Measurements from ENCODE around the gene TSPAN4. TPM values are rescaled to one million over a fixed set of nuclear protein-coding genes. Genes with fewer than 3 reads are reported as not detected.

Gene TSPAN4
- total RNA-seq, 1 donor from 2014 or later = 16.9 TPM

- Mint-ChIP-seq H3K36me3 (ENCODE audit: low read depth) (peaks cover 13% of the 10 kb centered on the region), H3K4me3 (ENCODE audit: low read depth) (no peak overlapping the region), H3K4me1 (ENCODE audit: low read depth) (no peaks in the 10 kb centered on the region), H3K27ac (no peak overlapping the region), H3K9me3 (no peaks in the 10 kb centered on the region), H3K27me3 (ENCODE audit: low read depth) (no peaks in the 10 kb centered on the region)
- intact Hi-C loops (cut with micrococcal nuclease) = no loop called here
- no peak for DNase-seq (ENCODE audit: low spot score)
These were observed 37.8 kb downstream of the TSPAN4 start for GRCh38 chr11:880447-880846.

DNA sequence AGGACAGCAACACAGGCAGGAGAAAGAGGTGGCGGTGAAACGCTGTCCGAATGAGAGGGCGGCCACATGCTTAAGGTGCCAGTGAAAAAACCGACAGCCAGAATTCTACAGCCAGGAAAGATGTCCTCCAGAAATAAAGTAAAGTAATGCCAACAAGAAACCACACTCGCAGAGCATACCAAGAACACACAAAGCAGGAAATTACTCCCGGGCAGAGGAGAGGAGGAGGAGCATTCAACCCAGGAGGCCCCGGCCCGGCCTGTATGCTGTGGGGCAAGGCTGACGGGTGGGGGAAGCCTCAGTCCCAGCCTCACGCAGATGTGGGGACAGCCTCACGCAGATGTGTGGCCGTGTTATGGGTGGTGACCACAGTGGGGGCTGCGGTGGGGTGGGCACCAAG lies 39.9 kb downstream of the TSPAN4 start:
- DNase-seq (ENCODE audit: low spot score) = no peak
- H3K36me3 Mint-ChIP-seq (ENCODE audit: low read depth) = peaks cover 23% of the 10 kb centered on the region
- intact Hi-C loops (cut with micrococcal nuclease) = no loop called here
- no peaks in the 10 kb centered on the region for H3K4me1 Mint-ChIP-seq (ENCODE audit: low read depth)
- no peak overlapping the region for H3K27ac Mint-ChIP-seq
- no peaks in the 10 kb centered on the region for H3K9me3 Mint-ChIP-seq
- H3K4me3 Mint-ChIP-seq (ENCODE audit: low read depth) = no peak overlapping the region
- H3K27me3 Mint-ChIP-seq (ENCODE audit: low read depth) = no peaks in the 10 kb centered on the region

- intact Hi-C loops (cut with micrococcal nuclease) = no loop called here
- no peaks in the 10 kb centered on the region for H3K9me3 Mint-ChIP-seq
- no peaks in the 10 kb centered on the region for H3K27me3 Mint-ChIP-seq (ENCODE audit: low read depth)
- no peaks in the 10 kb centered on the region for H3K4me1 Mint-ChIP-seq (ENCODE audit: low read depth)
- DNase-seq (ENCODE audit: low spot score) = no peak
- no peak overlapping the region for H3K4me3 Mint-ChIP-seq (ENCODE audit: low read depth)
- H3K36me3 Mint-ChIP-seq (ENCODE audit: low read depth) = peaks cover 23% of the 10 kb centered on the region
- H3K27ac Mint-ChIP-seq = no peak overlapping the region
These were observed 40.9 kb downstream of the TSPAN4 start for GRCh38 chr11:883527-883926.

DNA sequence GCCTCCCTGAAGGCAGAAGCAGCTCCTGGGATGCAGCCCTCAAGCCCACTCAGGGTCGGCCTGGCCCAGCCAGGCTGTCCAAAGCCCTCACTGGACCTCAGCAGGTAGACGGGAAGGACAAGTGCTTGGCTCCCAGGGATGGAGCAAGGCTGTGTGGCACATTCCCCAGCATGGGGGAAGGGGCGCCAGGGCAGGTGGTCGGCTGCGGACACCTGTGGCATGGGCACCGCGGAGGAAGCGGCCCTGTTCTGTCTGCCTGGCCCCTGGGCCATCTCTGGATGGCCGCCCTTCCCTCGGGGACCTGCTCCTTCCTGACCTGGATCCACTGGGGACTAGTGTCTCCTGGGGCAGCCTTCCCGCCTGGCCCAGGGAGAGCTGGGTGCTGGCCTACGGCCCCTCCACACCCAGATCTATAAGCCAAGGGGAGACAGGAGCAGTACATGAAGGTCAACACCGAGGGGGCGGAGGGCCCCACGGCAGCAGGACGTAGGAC lies 42.0 kb downstream of the TSPAN4 start:
- no peaks in the 10 kb centered on the region for H3K9me3 Mint-ChIP-seq
- H3K4me1 Mint-ChIP-seq (ENCODE audit: low read depth) = no peaks in the 10 kb centered on the region
- H3K27me3 Mint-ChIP-seq (ENCODE audit: low read depth) = no peaks in the 10 kb centered on the region
- H3K27ac Mint-ChIP-seq = no peak overlapping the region
- intact Hi-C loops (cut with micrococcal nuclease) = no loop called here
- no peak for DNase-seq (ENCODE audit: low spot score)
- no peak overlapping the region for H3K4me3 Mint-ChIP-seq (ENCODE audit: low read depth)
- peaks cover 23% of the 10 kb centered on the region for H3K36me3 Mint-ChIP-seq (ENCODE audit: low read depth)

- Mint-ChIP-seq H3K4me1 (ENCODE audit: low read depth) (no peaks in the 10 kb centered on the region), H3K9me3 (no peaks in the 10 kb centered on the region), H3K36me3 (ENCODE audit: low read depth) (peaks cover 17% of the 10 kb centered on the region), H3K27ac (no peak overlapping the region), H3K4me3 (ENCODE audit: low read depth) (no peak overlapping the region), H3K27me3 (ENCODE audit: low read depth) (no peaks in the 10 kb centered on the region)
- intact Hi-C loops (cut with micrococcal nuclease) = no loop called here
- DNase-seq (ENCODE audit: low spot score) = no peak
These were observed 43.9 kb downstream of the TSPAN4 start for GRCh38 chr11:886568-886967.

- Mint-ChIP-seq H3K9me3 (no peaks in the 10 kb centered on the region), H3K4me3 (ENCODE audit: low read depth) (no peak overlapping the region), H3K36me3 (ENCODE audit: low read depth) (peaks cover 11% of the 10 kb centered on the region), H3K4me1 (ENCODE audit: low read depth) (no peaks in the 10 kb centered on the region), H3K27ac (no peak overlapping the region), H3K27me3 (ENCODE audit: low read depth) (no peaks in the 10 kb centered on the region)
- no peak for DNase-seq (ENCODE audit: low spot score)
- intact Hi-C loops (cut with micrococcal nuclease) = no loop called here
These were observed 44.9 kb downstream of the TSPAN4 start for GRCh38 chr11:887589-887988.

- DNase-seq (ENCODE audit: low spot score) = no peak
- no peaks in the 10 kb centered on the region for H3K4me1 Mint-ChIP-seq (ENCODE audit: low read depth)
- no peak overlapping the region for H3K4me3 Mint-ChIP-seq (ENCODE audit: low read depth)
- no peak overlapping the region for H3K27ac Mint-ChIP-seq
- H3K36me3 Mint-ChIP-seq (ENCODE audit: low read depth) = peaks cover 10% of the 10 kb centered on the region
- H3K27me3 Mint-ChIP-seq (ENCODE audit: low read depth) = no peaks in the 10 kb centered on the region
- intact Hi-C loops (cut with micrococcal nuclease) = no loop called here
- H3K9me3 Mint-ChIP-seq = no peaks in the 10 kb centered on the region
These were observed 45.9 kb downstream of the TSPAN4 start for GRCh38 chr11:888310-889212.

- intact Hi-C loops (cut with micrococcal nuclease) = no loop called here
- no peaks in the 10 kb centered on the region for H3K27me3 Mint-ChIP-seq (ENCODE audit: low read depth)
- no peak for DNase-seq (ENCODE audit: low spot score)
- H3K36me3 Mint-ChIP-seq (ENCODE audit: low read depth) = peaks cover 10% of the 10 kb centered on the region
- no peaks in the 10 kb centered on the region for H3K9me3 Mint-ChIP-seq
- H3K27ac Mint-ChIP-seq = no peak overlapping the region
- no peaks in the 10 kb centered on the region for H3K4me1 Mint-ChIP-seq (ENCODE audit: low read depth)
- no peak overlapping the region for H3K4me3 Mint-ChIP-seq (ENCODE audit: low read depth)
These were observed 46.6 kb downstream of the TSPAN4 start for GRCh38 chr11:889257-889656.

DNA sequence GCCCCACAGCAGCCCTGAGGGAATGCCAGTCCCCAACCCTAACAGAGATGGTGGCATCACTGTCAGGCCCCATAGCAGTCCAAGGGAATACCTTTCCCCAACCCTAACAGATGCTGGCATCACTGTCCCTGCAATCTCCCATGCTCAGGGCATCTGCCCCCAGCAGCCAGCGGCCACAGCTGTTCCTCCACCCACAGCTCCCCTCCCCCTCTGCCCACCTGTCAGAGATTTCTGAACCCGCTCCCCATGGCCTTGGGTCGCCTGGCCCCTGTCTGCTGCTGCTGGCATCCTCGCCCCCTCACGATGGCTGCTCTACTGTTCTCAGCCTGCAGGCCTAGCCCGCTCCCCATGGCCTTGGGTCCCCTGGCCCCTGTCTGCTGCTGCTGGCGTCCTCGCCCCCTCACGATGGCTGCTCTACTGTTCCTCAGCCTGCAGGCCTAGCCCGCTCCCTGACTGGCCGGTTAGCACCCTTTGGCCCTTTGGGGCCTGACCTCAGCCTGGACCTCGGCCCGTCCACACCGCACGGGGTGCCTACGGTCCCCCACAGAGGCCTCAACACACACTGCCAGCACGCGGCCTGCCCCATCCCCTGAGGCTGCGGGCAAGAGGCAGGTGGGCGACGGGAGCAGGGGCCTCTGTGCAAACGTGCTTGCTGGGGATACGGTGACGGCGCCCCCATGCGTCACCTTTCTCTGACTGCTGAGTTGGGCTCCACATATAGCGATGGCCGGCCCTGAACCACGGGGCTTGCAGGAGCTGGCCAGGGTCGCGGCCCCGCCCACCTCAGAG lies 47.2 kb downstream of the TSPAN4 start:
- Mint-ChIP-seq H3K4me3 (ENCODE audit: low read depth) (no peak overlapping the region), H3K9me3 (no peaks in the 10 kb centered on the region), H3K27ac (no peak overlapping the region), H3K36me3 (ENCODE audit: low read depth) (peaks cover 10% of the 10 kb centered on the region), H3K4me1 (ENCODE audit: low read depth) (no peaks in the 10 kb centered on the region), H3K27me3 (ENCODE audit: low read depth) (no peaks in the 10 kb centered on the region)
- DNase-seq (ENCODE audit: low spot score) = no peak
- intact Hi-C loops (cut with micrococcal nuclease) = no loop called here

- DNase-seq (ENCODE audit: low spot score) = no peak
- no peak overlapping the region for H3K4me3 Mint-ChIP-seq (ENCODE audit: low read depth)
- no peak overlapping the region for H3K27ac Mint-ChIP-seq
- intact Hi-C loops (cut with micrococcal nuclease) = no loop called here
- H3K27me3 Mint-ChIP-seq (ENCODE audit: low read depth) = no peaks in the 10 kb centered on the region
- H3K9me3 Mint-ChIP-seq = no peaks in the 10 kb centered on the region
- H3K4me1 Mint-ChIP-seq (ENCODE audit: low read depth) = no peaks in the 10 kb centered on the region
- H3K36me3 Mint-ChIP-seq (ENCODE audit: low read depth) = peaks cover 10% of the 10 kb centered on the region
These were observed 48.3 kb downstream of the TSPAN4 start for GRCh38 chr11:890794-891540.

- H3K36me3 Mint-ChIP-seq (ENCODE audit: low read depth) = no peaks in the 10 kb centered on the region
- no peak overlapping the region for H3K4me3 Mint-ChIP-seq (ENCODE audit: low read depth)
- no peaks in the 10 kb centered on the region for H3K4me1 Mint-ChIP-seq (ENCODE audit: low read depth)
- H3K27ac Mint-ChIP-seq = no peak overlapping the region
- intact Hi-C loops (cut with micrococcal nuclease) = no loop called here
- H3K9me3 Mint-ChIP-seq = no peaks in the 10 kb centered on the region
- H3K27me3 Mint-ChIP-seq (ENCODE audit: low read depth) = no peaks in the 10 kb centered on the region
- no peak for DNase-seq (ENCODE audit: low spot score)
These were observed 50.5 kb downstream of the TSPAN4 start for GRCh38 chr11:893008-893654.

DNA sequence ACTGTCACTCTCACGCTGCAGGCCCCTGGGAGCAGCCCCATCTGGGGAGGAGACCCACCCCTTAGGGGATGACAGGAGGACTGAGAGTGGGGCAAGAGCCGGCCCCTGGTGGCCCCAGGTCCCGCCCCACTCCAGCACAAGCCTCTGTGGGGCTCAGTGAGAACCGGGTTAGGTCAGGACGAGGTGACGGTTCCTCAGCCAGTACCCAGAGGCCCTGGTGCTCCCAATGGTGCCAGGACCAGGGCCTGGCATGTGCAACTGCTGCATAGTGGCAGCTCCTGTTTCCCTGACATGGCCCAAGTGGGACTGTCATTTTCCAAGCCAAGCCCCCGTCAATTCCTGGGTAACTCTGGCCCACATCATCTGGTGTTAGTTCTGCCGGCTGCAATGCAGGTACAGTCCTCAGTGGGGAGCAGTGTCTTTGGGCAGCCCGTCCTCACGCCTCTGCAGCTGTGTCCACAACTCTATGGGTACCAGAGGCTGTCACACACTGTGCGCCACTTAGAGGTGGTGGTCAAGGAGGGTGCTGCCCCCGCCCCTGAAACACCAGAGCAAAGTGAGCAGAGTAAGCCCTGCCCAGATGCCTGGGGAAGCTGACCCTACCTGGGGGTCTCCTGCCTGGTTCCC lies 52.0 kb downstream of the TSPAN4 start:
- H3K36me3 Mint-ChIP-seq (ENCODE audit: low read depth) = peaks cover 3% of the 10 kb centered on the region
- H3K4me3 Mint-ChIP-seq (ENCODE audit: low read depth) = no peak overlapping the region
- no peaks in the 10 kb centered on the region for H3K4me1 Mint-ChIP-seq (ENCODE audit: low read depth)
- intact Hi-C loops (cut with micrococcal nuclease) = no loop called here
- H3K27me3 Mint-ChIP-seq (ENCODE audit: low read depth) = no peaks in the 10 kb centered on the region
- no peak for DNase-seq (ENCODE audit: low spot score)
- no peaks in the 10 kb centered on the region for H3K9me3 Mint-ChIP-seq
- H3K27ac Mint-ChIP-seq = no peak overlapping the region

Data from activated T-helper 2 cell treated with anti-CD3 and anti-CD28 coated beads, Interferon-gamma antibody, Interleukin-2, Interleukin-4, amounts not matched to agents 10 μg/mL and 5 μg/mL and 100 μg/mL, durations not matched to agents 14 hours and 24 hours and 36 hours (primary cell).